ENCODE results near the gene ABCG4. TPM values are rescaled to one million over a fixed set of nuclear protein-coding genes. Genes with fewer than 3 reads are reported as not detected.
"Not testable (repeated sequence)": the region's sequence is repeated elsewhere in the genome, so short reads cannot be mapped to it uniquely, and the experiment has no call there.

ABCG4 gene
- total RNA-seq, 1 donor from 2014 or later: 0.13 TPM

DNA sequence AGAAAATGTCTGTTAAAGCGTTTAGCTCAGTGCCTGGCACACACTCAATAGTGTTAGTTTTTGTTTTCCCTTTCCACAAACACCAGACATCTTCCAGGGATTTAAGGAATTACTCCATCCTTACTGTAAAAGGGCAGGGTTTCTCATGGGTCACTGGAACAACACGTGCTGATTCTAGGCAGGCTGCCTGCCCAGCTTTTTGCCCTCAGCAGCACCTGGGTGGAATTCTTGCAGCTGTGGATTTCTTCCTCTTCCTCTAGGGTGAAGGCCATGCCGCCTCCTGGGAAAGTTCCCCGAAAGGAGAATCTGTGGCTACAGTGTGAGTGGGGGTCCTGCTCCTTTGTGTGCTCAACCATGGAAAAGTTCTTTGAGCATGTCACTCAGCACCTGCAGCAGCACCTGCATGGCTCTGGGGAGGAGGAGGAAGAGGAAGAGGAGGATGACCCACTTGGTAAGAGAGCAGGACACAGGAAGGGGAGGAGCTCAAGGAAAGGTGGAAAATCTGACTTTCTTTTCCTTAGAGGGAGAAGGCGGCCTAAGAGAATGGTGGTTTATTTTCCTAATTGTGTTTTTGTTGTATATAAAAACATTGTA lies 22.1 kb upstream of the ABCG4 start:
- Histone ChIP-seq H3K36me3 (ENCODE audit: control insufficient read depth, insufficient read depth, low read length) (no peaks in the 10 kb centered on the region), H3K4me3 (ENCODE audit: low read depth, low read length) (no peak overlapping the region), H3K27me3 (ENCODE audit: control insufficient read depth, insufficient read depth, low read length) (no peaks in the 10 kb centered on the region)
- no peak for DNase-seq (ENCODE audit: low read depth)
- no peak for TF ChIP-seq CTCF (IDR thresholded peaks at IDR 0.05; ENCODE audit: insufficient read depth, low read length, poor library complexity, severe bottlenecking)

GRCh38 chr11:119130662-119131061 lies 18.2 kb upstream of the ABCG4 start:
- H3K36me3 ChIP-seq (ENCODE audit: control insufficient read depth, insufficient read depth, low read length): peaks cover 1% of the 10 kb centered on the region
- DNase-seq (ENCODE audit: low read depth): no peak

GRCh38 chr11:119134389-119134978 lies 14.4 kb upstream of the ABCG4 start:
- Histone ChIP-seq H3K4me3 (ENCODE audit: low read depth, low read length) (no peak overlapping the region), H3K36me3 (ENCODE audit: control insufficient read depth, insufficient read depth, low read length) (peaks cover 1% of the 10 kb centered on the region), H3K27me3 (ENCODE audit: control insufficient read depth, insufficient read depth, low read length) (no peaks in the 10 kb centered on the region)
- DNase-seq (ENCODE audit: low read depth): no peak
- peak; percentile 77 for TF ChIP-seq CTCF (IDR thresholded peaks at IDR 0.05; ENCODE audit: insufficient read depth, low read length, poor library complexity, severe bottlenecking)

More at GRCh38 chr11:119130662-119131061, 18.2 kb upstream of the ABCG4 start:
- TF ChIP-seq CTCF (IDR thresholded peaks at IDR 0.05; ENCODE audit: insufficient read depth, low read length, poor library complexity, severe bottlenecking): no peak
- no peak overlapping the region for H3K4me3 ChIP-seq (ENCODE audit: low read depth, low read length)
- no peaks in the 10 kb centered on the region for H3K27me3 ChIP-seq (ENCODE audit: control insufficient read depth, insufficient read depth, low read length)

GRCh38 chr11:119139276-119139675 lies 9.6 kb upstream of the ABCG4 start:
- H3K36me3 ChIP-seq (ENCODE audit: control insufficient read depth, insufficient read depth, low read length); H3K27me3 ChIP-seq (ENCODE audit: control insufficient read depth, insufficient read depth, low read length); DNase-seq (ENCODE audit: low read depth); H3K4me3 ChIP-seq (ENCODE audit: low read depth, low read length): not testable (repeated sequence)

DNA sequence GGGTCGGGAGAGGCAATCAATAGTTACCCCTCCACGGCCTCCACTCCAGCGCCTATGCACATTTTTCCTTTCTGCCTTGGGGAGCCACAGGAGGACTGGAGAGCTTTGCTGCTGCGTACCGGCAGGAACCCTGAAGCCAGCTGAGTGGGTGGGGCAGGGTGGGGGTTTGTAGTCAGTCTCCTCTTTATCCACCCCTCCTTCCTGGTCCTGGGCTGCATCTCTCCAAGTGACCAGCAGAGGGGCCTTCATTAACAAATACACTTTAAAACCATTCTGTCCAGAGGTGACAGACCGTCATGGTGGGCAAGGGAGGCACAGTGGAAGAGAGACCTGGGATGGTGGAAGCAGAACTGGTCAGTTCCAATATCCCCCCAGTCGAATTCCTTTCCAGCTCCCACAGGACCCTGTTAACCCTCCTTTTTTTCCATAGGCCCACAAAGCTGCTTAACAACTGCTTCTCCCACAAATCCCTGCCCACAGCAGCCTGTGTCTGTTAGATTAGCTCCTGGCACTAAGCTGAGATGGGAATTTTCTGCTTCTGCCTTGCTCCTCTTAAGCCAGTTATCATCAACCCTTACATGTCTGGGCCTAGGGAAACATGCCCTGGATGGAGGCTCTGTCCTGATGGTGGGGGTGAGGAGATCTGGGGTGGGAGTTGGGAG lies 3.9 kb upstream of the ABCG4 start:
- no peak overlapping the region for H3K4me3 ChIP-seq (ENCODE audit: low read depth, low read length)
- no peaks in the 10 kb centered on the region for H3K36me3 ChIP-seq (ENCODE audit: control insufficient read depth, insufficient read depth, low read length)
- H3K27me3 ChIP-seq (ENCODE audit: control insufficient read depth, insufficient read depth, low read length): peaks cover 20% of the 10 kb centered on the region
- peak; percentile 75 for TF ChIP-seq CTCF (IDR thresholded peaks at IDR 0.05; ENCODE audit: insufficient read depth, low read length, poor library complexity, severe bottlenecking)
- peak; percentile 45 for DNase-seq (ENCODE audit: low read depth)

DNA sequence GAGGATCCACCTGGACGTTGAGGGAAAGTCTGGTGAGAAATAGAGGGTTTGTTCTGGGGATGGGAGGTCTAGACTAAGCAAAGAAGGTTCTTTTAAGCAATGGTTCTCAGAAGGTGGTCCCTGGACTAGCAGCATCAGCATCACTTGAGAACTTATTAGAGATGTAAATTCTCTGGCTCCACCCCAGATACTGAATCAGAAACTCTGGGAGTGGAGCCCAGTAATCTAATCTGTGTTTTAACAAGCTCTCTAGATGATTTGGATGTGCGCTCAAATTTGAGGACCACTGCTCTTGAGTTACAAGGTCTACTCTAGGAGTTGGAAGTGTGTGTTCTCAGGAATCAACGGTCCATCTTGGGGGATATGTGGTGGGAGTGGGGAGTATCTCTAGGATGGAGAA lies 3.3 kb upstream of the ABCG4 start:
- TF ChIP-seq CTCF (IDR thresholded peaks at IDR 0.05; ENCODE audit: insufficient read depth, low read length, poor library complexity, severe bottlenecking): no peak
- Histone ChIP-seq H3K4me3 (ENCODE audit: low read depth, low read length) (no peak overlapping the region), H3K27me3 (ENCODE audit: control insufficient read depth, insufficient read depth, low read length) (peaks cover 24% of the 10 kb centered on the region), H3K36me3 (ENCODE audit: control insufficient read depth, insufficient read depth, low read length) (no peaks in the 10 kb centered on the region)
- no peak for DNase-seq (ENCODE audit: low read depth)

Data from kidney epithelial cell (primary cell).